ENCODE results near the gene DOCK10.

DOCK10 gene

GRCh38 chr2:224958873-224959272 lies 83.4 kb downstream of the DOCK10 start:
- Mint-ChIP-seq H3K4me1 (no peaks in the 10 kb centered on the region), H3K9me3 (no peaks in the 10 kb centered on the region), H3K27me3 (ENCODE audit: low read depth, poor library complexity) (peaks cover 10% of the 10 kb centered on the region), H3K4me3 (no peak overlapping the region), H3K27ac (no peak overlapping the region), H3K36me3 (ENCODE audit: low read depth) (no peaks in the 10 kb centered on the region)
- no peak for DNase-seq
- TF ChIP-seq, protein P1, sequence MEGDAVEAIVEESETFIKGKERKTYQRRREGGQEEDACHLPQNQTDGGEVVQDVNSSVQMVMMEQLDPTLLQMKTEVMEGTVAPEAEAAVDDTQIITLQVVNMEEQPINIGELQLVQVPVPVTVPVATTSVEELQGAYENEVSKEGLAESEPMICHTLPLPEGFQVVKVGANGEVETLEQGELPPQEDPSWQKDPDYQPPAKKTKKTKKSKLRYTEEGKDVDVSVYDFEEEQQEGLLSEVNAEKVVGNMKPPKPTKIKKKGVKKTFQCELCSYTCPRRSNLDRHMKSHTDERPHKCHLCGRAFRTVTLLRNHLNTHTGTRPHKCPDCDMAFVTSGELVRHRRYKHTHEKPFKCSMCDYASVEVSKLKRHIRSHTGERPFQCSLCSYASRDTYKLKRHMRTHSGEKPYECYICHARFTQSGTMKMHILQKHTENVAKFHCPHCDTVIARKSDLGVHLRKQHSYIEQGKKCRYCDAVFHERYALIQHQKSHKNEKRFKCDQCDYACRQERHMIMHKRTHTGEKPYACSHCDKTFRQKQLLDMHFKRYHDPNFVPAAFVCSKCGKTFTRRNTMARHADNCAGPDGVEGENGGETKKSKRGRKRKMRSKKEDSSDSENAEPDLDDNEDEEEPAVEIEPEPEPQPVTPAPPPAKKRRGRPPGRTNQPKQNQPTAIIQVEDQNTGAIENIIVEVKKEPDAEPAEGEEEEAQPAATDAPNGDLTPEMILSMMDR (IDR thresholded peaks at IDR 0.05), result no peak

- peaks cover 10% of the 10 kb centered on the region for H3K27me3 Mint-ChIP-seq (ENCODE audit: low read depth, poor library complexity)
- no peak overlapping the region for H3K4me3 Mint-ChIP-seq
- no peak for DNase-seq
- TF ChIP-seq, protein P1 (IDR thresholded peaks at IDR 0.05), result no peak
- no peaks in the 10 kb centered on the region for H3K9me3 Mint-ChIP-seq
- H3K36me3 Mint-ChIP-seq (ENCODE audit: low read depth), result no peaks in the 10 kb centered on the region
- H3K27ac Mint-ChIP-seq, result no peak overlapping the region
- no peaks in the 10 kb centered on the region for H3K4me1 Mint-ChIP-seq
These were observed 83.8 kb downstream of the DOCK10 start for GRCh38 chr2:224958462-224958857.

GRCh38 chr2:224957540-224958461 lies 84.5 kb downstream of the DOCK10 start:
- H3K4me3 Mint-ChIP-seq, result no peak overlapping the region
- peaks cover 7% of the 10 kb centered on the region for H3K27me3 Mint-ChIP-seq (ENCODE audit: low read depth, poor library complexity)
- TF ChIP-seq, protein P1 (IDR thresholded peaks at IDR 0.05), result no peak
- DNase-seq, result no peak
- H3K4me1 Mint-ChIP-seq, result no peaks in the 10 kb centered on the region
- H3K36me3 Mint-ChIP-seq (ENCODE audit: low read depth), result no peaks in the 10 kb centered on the region
- H3K9me3 Mint-ChIP-seq, result no peaks in the 10 kb centered on the region
- H3K27ac Mint-ChIP-seq, result no peak overlapping the region

- peaks cover 7% of the 10 kb centered on the region for H3K27me3 Mint-ChIP-seq (ENCODE audit: low read depth, poor library complexity)
These were observed 85.6 kb downstream of the DOCK10 start for GRCh38 chr2:224956706-224957105.

GRCh38 chr2:224954980-224955379 lies 87.3 kb downstream of the DOCK10 start:
- Mint-ChIP-seq H3K36me3 (ENCODE audit: low read depth) (no peaks in the 10 kb centered on the region), H3K9me3 (no peaks in the 10 kb centered on the region), H3K27ac (no peak overlapping the region), H3K27me3 (ENCODE audit: low read depth, poor library complexity) (peaks cover 7% of the 10 kb centered on the region), H3K4me1 (no peaks in the 10 kb centered on the region), H3K4me3 (no peak overlapping the region)
- TF ChIP-seq, protein P1 (IDR thresholded peaks at IDR 0.05), result no peak
- no peak for DNase-seq

More at GRCh38 chr2:224956706-224957105, 85.6 kb downstream of the DOCK10 start:
- TF ChIP-seq, protein P1 (IDR thresholded peaks at IDR 0.05), result no peak
- Mint-ChIP-seq H3K4me1 (no peaks in the 10 kb centered on the region), H3K27ac (no peak overlapping the region), H3K36me3 (ENCODE audit: low read depth) (no peaks in the 10 kb centered on the region), H3K4me3 (no peak overlapping the region), H3K9me3 (no peaks in the 10 kb centered on the region)
- no peak for DNase-seq

Data from nephron progenitor cell (in vitro differentiated cells).